ENCODE data around the gene PTN.

Gene PTN

GRCh38 chr7:137371616-137372015, 28.1 kb upstream of the PTN start:
- POLR2A ChIA-PET = no interaction called here

GRCh38 chr7:137366995-137367394, 23.5 kb upstream of the PTN start:
- TF ChIP-seq CTCF (IDR thresholded peaks at IDR 0.05; ENCODE audit: control extremely low read depth, extremely low read depth, low read depth, missing control alignments) = no peak
- ChIA-PET POLR2A (no interaction called here), CTCF (no interaction called here)
- no peak for DNase-seq (ENCODE audit: extremely low spot score)

More at GRCh38 chr7:137371616-137372015, 28.1 kb upstream of the PTN start:
- CTCF ChIA-PET = interaction anchor here (1.3 kb wide), 1 partner anchor 15 kb away, joined by 4 read pairs; no protein-coding TSS in a partner anchor
- no peak for DNase-seq (ENCODE audit: extremely low spot score)
- TF ChIP-seq CTCF (IDR thresholded peaks at IDR 0.05; ENCODE audit: control extremely low read depth, extremely low read depth, low read depth, missing control alignments) = no peak

GRCh38 chr7:137363683-137364082, 20.1 kb upstream of the PTN start:
- ChIA-PET CTCF (interaction anchor here (1.0 kb wide), 1 partner anchor 9 kb away, joined by 3 read pairs; no protein-coding TSS in a partner anchor), POLR2A (no interaction called here)
- TF ChIP-seq CTCF (IDR thresholded peaks at IDR 0.05; ENCODE audit: control extremely low read depth, extremely low read depth, low read depth, missing control alignments) = no peak
- no peak for DNase-seq (ENCODE audit: extremely low spot score)

GRCh38 chr7:137360087-137360679, 16.6 kb upstream of the PTN start:
- DNase-seq (ENCODE audit: extremely low spot score) = no peak
- no peak for TF ChIP-seq CTCF (IDR thresholded peaks at IDR 0.05; ENCODE audit: control extremely low read depth, extremely low read depth, low read depth, missing control alignments)
- ChIA-PET POLR2A (no interaction called here), CTCF (no interaction called here)

- POLR2A ChIA-PET = no interaction called here
- TF ChIP-seq CTCF (IDR thresholded peaks at IDR 0.05; ENCODE audit: control extremely low read depth, extremely low read depth, low read depth, missing control alignments) = no peak
- no peak for DNase-seq (ENCODE audit: extremely low spot score)
- CTCF ChIA-PET = interaction anchor here (1.0 to 1.4 kb wide), 2 partner anchors 9 to 13 kb away, joined by 3 to 4 read pairs; no protein-coding TSS in a partner anchor
These were observed 11.4 kb upstream of the PTN start for GRCh38 chr7:137354961-137355360.

- TF ChIP-seq CTCF (IDR thresholded peaks at IDR 0.05; ENCODE audit: control extremely low read depth, extremely low read depth, low read depth, missing control alignments) = no peak
- POLR2A ChIA-PET = no interaction called here
- CTCF ChIA-PET = interaction anchor here (1.0 to 1.4 kb wide), 2 partner anchors 9 to 13 kb away, joined by 3 to 4 read pairs; no protein-coding TSS in a partner anchor
- no peak for DNase-seq (ENCODE audit: extremely low spot score)
These were observed 10.9 kb upstream of the PTN start for GRCh38 chr7:137354396-137354795.

Data from GM10248 (cell line).